Measurements from ENCODE around the gene HCRTR1.

HCRTR1 gene

GRCh38 chr1:31637915-31638673 is 20.6 kb downstream of the HCRTR1 start:
- Mint-ChIP-seq H3K4me3 (no peak overlapping the region), H3K4me1 (peaks cover 9% of the 10 kb centered on the region), H3K27me3 (no peaks in the 10 kb centered on the region), H3K36me3 (peaks cover 6% of the 10 kb centered on the region), H3K9me3 (no peaks in the 10 kb centered on the region), H3K27ac (no peak overlapping the region)
- DNase-seq = no peak
- CTCF ChIA-PET = interaction anchor here (1.5 kb wide), 1 partner anchor 31 kb away, joined by 3 read pairs; no protein-coding TSS in a partner anchor

DNA sequence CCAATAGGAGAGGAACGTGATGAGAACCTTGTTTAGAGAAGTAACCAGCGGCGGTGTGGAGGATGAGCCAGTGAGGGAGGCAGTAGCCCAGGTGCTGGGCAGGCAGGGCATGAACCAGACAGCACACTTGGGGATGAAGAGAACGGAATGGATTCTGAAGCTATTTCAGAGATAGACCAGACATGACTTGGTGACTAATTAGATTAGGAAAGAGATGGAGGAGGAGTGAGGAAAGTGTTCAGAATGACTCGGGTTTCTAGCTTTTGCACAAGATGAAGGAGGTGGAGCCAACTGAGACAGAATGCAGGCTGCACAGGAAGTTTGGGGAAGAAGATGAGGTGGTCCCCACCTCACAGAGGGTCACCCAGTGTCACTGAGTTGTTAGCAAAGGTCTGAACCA is 22.1 kb downstream of the HCRTR1 start:
- Mint-ChIP-seq H3K27ac (no peak overlapping the region), H3K27me3 (peaks cover 4% of the 10 kb centered on the region), H3K36me3 (peaks cover 3% of the 10 kb centered on the region), H3K9me3 (no peaks in the 10 kb centered on the region), H3K4me3 (no peak overlapping the region), H3K4me1 (peaks cover 19% of the 10 kb centered on the region)
- CTCF ChIA-PET = interaction anchor here (1.6 kb wide), 1 partner anchor 25 kb away, joined by 3 read pairs; no protein-coding TSS in a partner anchor
- DNase-seq = no peak

DNA sequence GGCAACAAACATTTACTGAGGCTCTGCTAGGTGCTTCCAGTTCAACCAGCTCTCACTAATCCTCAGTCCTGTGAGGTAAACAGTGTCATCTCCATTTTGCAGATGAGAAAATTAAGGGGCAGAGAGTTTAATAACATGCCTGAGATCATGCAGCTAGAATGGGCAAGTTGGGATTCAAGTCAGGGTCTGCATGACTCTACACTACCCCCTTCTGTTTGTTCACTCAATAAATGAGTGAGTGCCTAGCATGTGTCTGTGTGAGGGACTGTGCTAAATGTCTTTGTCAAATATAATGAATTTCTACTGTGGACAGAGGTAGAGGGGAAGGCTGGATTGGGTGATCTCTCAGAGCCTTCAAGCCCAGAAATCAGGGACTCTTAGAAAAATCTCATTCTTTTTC is 22.7 kb downstream of the HCRTR1 start:
- Mint-ChIP-seq H3K27ac (no peak overlapping the region), H3K9me3 (no peaks in the 10 kb centered on the region), H3K4me1 (peaks cover 24% of the 10 kb centered on the region), H3K36me3 (no peaks in the 10 kb centered on the region), H3K4me3 (no peak overlapping the region), H3K27me3 (peaks cover 8% of the 10 kb centered on the region)
- CTCF ChIA-PET = interaction anchor here (1.6 kb wide), 1 partner anchor 24 kb away, joined by 3 read pairs; no protein-coding TSS in a partner anchor
- DNase-seq = no peak

GRCh38 chr1:31640964-31641363 is 23.5 kb downstream of the HCRTR1 start:
- H3K27ac Mint-ChIP-seq = no peak overlapping the region
- CTCF ChIA-PET = no interaction called here
- peaks cover 32% of the 10 kb centered on the region for H3K4me1 Mint-ChIP-seq
- H3K4me3 Mint-ChIP-seq = no peak overlapping the region
- no peak for DNase-seq
- no peaks in the 10 kb centered on the region for H3K9me3 Mint-ChIP-seq
- peaks cover 8% of the 10 kb centered on the region for H3K27me3 Mint-ChIP-seq
- H3K36me3 Mint-ChIP-seq = no peaks in the 10 kb centered on the region

GRCh38 chr1:31642366-31642765 is 24.9 kb downstream of the HCRTR1 start:
- Mint-ChIP-seq H3K27ac (no peak overlapping the region), H3K36me3 (no peaks in the 10 kb centered on the region), H3K9me3 (peaks cover 3% of the 10 kb centered on the region), H3K4me1 (peaks cover 44% of the 10 kb centered on the region), H3K27me3 (peaks cover 8% of the 10 kb centered on the region), H3K4me3 (no peak overlapping the region)
- CTCF ChIA-PET = interaction anchor here (1.0 to 1.4 kb wide), 3 partner anchors 9 to 478 kb away, joined by 3 to 6 read pairs (median 3); no protein-coding TSS in a partner anchor
- no peak for DNase-seq

GRCh38 chr1:31642897-31643296 is 25.4 kb downstream of the HCRTR1 start:
- Mint-ChIP-seq H3K27me3 (peaks cover 8% of the 10 kb centered on the region), H3K9me3 (peaks cover 3% of the 10 kb centered on the region), H3K4me3 (no peak overlapping the region), H3K36me3 (no peaks in the 10 kb centered on the region), H3K4me1 (peaks cover 42% of the 10 kb centered on the region), H3K27ac (no peak overlapping the region)
- CTCF ChIA-PET = interaction anchor here (1.0 to 1.4 kb wide), 2 partner anchors 146 to 479 kb away, joined by 3 to 6 read pairs; no protein-coding TSS in a partner anchor
- no peak for DNase-seq

DNA sequence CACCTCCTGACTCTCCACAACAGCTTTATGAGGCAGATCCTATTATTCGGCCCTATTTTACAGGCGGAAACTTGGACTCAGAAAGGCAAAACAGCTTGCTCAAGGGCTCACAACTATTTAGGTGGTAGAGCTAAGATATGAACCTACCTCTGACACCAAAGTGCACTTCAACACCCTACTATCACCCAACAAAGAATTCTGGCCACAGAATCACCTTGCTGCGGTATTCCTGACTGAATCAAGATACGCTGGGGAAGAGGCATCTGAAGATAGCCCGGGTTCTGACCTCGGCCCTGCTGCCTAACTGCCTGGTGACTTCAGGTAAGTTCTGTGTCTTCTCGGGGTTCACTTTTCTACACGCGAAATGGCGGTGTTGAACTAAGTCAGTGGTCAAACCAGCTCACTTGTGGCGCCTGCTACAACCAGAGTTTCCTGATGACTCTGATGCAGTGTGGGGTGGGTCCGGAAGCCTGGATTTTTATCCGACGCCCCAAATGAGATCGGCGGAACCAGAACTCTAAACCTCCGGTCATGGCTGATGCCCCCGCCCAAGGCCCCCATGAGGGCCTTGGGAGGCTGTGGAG is 26.6 kb downstream of the HCRTR1 start:
- peak overlapping the region; percentile 100 for H3K27ac Mint-ChIP-seq
- H3K36me3 Mint-ChIP-seq = no peaks in the 10 kb centered on the region
- CTCF ChIA-PET = no interaction called here
- H3K4me3 Mint-ChIP-seq = peak overlapping the region; percentile 99
- peaks cover 8% of the 10 kb centered on the region for H3K27me3 Mint-ChIP-seq
- peaks cover 39% of the 10 kb centered on the region for H3K4me1 Mint-ChIP-seq
- no peak for DNase-seq
- peaks cover 3% of the 10 kb centered on the region for H3K9me3 Mint-ChIP-seq

GRCh38 chr1:31644560-31645273 is 27.2 kb downstream of the HCRTR1 start, which contains the start of gene PEF1:
TSS of gene PEF1 (minus strand) at chr1:31644876. CDS start at chr1:31644864, 12 bp downstream.
- peak; percentile 100 for DNase-seq
- peaks cover 10% of the 10 kb centered on the region for H3K27me3 Mint-ChIP-seq
- H3K4me1 Mint-ChIP-seq = peaks cover 39% of the 10 kb centered on the region
- H3K4me3 Mint-ChIP-seq = peak within 1 kb of the TSS; percentile 99
- CTCF ChIA-PET = interaction anchor here (0.6 to 0.8 kb wide), 2 partner anchors 13 to 263 kb away, joined by 3 read pairs; no protein-coding TSS in a partner anchor
- no peaks in the 10 kb centered on the region for H3K36me3 Mint-ChIP-seq
- peak within 1 kb of the TSS; percentile 100 for H3K27ac Mint-ChIP-seq
- H3K9me3 Mint-ChIP-seq = peaks cover 3% of the 10 kb centered on the region

DNA sequence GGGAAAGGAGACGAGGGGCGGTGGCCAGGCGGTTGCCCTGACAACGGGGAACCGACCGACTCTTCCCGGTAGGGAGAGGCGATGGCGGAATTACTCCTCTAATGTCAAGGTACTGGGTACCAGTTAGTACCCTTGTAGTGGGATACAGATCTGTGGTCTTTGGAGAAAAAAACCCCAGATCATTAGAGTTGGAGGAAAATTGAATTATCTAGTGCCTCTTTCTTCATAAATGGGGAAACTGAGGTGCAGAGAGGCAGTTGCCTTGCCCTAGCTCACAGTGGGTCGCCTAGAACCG is 27.7 kb downstream of the HCRTR1 start:
- Mint-ChIP-seq H3K27me3 (peaks cover 16% of the 10 kb centered on the region), H3K9me3 (peaks cover 3% of the 10 kb centered on the region), H3K4me1 (peaks cover 39% of the 10 kb centered on the region), H3K4me3 (peak overlapping the region; percentile 99), H3K36me3 (no peaks in the 10 kb centered on the region), H3K27ac (peak overlapping the region; percentile 100)
- CTCF ChIA-PET = interaction anchor here (0.6 to 0.8 kb wide), 2 partner anchors 14 to 262 kb away, joined by 3 read pairs; no protein-coding TSS in a partner anchor
- no peak for DNase-seq

DNA sequence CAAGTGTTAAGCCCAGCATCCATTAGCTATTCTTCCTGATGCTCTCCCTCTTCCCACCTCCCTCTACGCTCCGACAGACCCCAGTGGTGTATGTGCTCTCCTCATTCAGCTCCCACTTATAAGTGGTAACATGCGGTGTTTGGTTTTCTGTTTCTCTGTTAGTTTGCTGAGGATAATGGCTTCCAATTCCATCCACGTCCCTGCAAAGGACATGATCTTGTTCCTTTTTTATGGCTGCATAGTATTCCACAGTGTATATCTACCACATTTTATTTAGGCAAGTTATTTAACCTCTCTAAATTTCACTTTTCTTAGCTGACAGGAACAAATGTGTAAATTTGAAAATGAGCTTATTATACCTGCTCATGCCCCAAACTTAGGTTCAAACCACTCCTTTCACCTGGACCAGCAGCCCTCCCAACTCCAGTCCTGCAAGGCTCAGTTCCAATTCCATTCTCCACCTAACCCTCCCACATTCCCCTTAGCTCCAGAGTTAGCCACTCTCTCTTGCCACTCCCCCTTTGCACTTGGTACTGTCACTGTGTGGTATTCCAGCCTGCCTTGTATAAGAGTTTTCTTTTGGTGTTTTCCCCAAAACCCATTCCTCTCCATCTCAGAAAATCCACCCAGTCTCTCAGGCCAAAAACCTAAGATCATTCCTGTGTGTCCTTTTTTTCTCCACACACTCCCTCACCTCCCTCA is 28.9 kb downstream of the HCRTR1 start:
- Mint-ChIP-seq H3K9me3 (peaks cover 3% of the 10 kb centered on the region), H3K36me3 (no peaks in the 10 kb centered on the region), H3K4me3 (peak overlapping the region; percentile 99), H3K27me3 (peaks cover 25% of the 10 kb centered on the region), H3K27ac (no peak overlapping the region), H3K4me1 (peaks cover 39% of the 10 kb centered on the region)
- DNase-seq = no peak
- CTCF ChIA-PET = no interaction called here

DNA sequence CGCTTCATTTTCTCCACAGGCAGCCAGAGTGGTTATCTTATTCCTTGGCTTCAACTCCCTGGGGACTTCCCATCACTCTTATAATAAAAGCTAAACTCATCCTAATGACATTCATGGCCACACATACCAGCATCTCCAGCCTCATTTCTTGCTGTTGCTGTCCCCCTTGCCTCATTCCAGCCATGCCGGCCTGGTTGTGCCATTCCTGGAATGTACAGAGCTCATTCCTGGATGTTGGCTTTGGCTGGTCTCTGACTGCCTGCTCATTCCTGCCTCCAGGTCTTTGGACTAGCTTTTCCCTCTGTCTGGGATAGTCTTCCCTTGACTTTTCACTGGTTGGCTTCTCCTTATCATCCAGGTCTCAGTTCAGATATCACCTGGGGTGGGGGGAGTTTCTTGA is 29.6 kb downstream of the HCRTR1 start:
- no peaks in the 10 kb centered on the region for H3K36me3 Mint-ChIP-seq
- H3K4me3 Mint-ChIP-seq = no peak overlapping the region
- peaks cover 3% of the 10 kb centered on the region for H3K9me3 Mint-ChIP-seq
- CTCF ChIA-PET = no interaction called here
- H3K27me3 Mint-ChIP-seq = peaks cover 30% of the 10 kb centered on the region
- H3K27ac Mint-ChIP-seq = no peak overlapping the region
- H3K4me1 Mint-ChIP-seq = peaks cover 39% of the 10 kb centered on the region
- DNase-seq = no peak

DNA sequence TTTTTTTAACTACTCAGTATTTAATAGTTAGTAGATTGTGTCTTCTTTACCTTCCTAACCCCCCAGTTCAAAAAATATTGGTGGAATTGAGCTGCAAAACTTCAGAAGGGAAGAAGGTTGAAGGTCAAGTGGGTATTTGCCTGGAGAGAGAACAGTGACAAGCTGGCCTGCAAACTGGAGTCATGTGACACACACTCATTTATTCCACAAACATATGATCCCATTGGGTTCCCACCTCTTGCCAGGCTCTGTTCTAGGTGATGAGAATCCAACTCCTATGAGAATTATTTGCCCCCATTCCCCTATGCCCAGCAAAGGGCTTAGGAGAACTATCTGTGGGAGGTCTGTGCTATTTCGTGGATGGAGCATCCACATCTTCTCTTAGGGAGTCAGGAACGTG is 30.7 kb downstream of the HCRTR1 start:
- H3K4me1 Mint-ChIP-seq = peaks cover 39% of the 10 kb centered on the region
- H3K27me3 Mint-ChIP-seq = peaks cover 37% of the 10 kb centered on the region
- H3K36me3 Mint-ChIP-seq = no peaks in the 10 kb centered on the region
- CTCF ChIA-PET = no interaction called here
- H3K27ac Mint-ChIP-seq = no peak overlapping the region
- no peak overlapping the region for H3K4me3 Mint-ChIP-seq
- no peak for DNase-seq
- H3K9me3 Mint-ChIP-seq = peaks cover 3% of the 10 kb centered on the region

DNA sequence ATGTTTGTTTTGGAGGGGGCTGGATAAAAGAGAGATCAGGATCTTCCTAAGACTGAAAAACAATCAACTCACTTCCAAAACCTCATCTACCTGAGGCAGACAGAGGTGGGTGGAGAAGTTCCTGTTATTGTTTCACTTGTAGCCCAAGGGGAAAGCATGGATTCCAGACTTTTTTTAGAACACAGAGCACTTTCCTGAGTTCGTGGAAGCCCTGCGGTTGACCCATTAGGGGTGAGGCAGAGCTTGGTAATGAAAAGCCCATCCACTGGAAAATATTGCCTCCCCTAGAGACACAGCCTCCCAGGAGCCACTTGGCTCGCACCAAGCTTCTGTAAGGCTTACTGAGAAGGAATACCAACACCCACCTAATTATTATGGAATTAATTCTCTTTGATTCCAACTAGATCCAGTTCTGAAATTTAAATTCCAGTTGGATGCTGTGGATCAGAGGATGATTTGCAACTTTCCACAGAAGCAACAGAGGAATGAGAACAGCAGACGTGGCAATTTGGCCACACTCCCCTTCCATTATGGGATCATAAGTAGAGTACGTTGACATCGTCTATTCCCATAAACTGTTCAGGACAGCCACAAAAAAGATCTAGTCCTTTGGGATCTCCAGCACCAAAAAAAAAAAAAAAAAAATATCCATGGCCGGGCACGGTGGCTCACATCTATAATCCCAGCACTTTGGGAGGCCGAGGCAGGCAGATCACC is 31.3 kb downstream of the HCRTR1 start:
- Mint-ChIP-seq H3K4me3 (no peak overlapping the region), H3K4me1 (peaks cover 34% of the 10 kb centered on the region), H3K36me3 (no peaks in the 10 kb centered on the region), H3K9me3 (peaks cover 3% of the 10 kb centered on the region), H3K27me3 (peaks cover 43% of the 10 kb centered on the region), H3K27ac (no peak overlapping the region)
- CTCF ChIA-PET = no interaction called here
- no peak for DNase-seq

All from activated naive CD4-positive, alpha-beta T cell treated with anti-CD3 and anti-CD28 coated beads, Interleukin-2, amount 10 ng/mL, durations not matched to agents 7 days and 5 days (primary cell).